PC-3 (cell line): ENCODE measurements around the gene TAB3.

Experiments
- EZH2 ChIP-seq: fragments of 300-600 bp; sonication (generic); IDR thresholded peaks from one replicate; pipeline ENCODE4 v1.6.1; 2017; ENCODE audit warnings: antibody characterized with exemption, mild to moderate bottlenecking, low read length; ENCODE audit not compliant: unreplicated experiment
- EZH2phosphoT487 ChIP-seq: fragments of 300-600 bp; sonication (generic); IDR thresholded peaks from 2 replicates; pipeline ENCODE4 v1.6.1; 2018; ENCODE audit warnings: mild to moderate bottlenecking, antibody characterized with exemption, low read length, borderline replicate concordance
- TF ChIP-seq, protein P1 (sequence below): fragments of 300-600 bp; sonication (generic); conservative IDR thresholded peaks from 2 replicates; pipeline ENCODE4 v1.5.1; 2017; ENCODE audit warnings: antibody characterized with exemption, low read depth, mild to moderate bottlenecking, low read length

DNA sequence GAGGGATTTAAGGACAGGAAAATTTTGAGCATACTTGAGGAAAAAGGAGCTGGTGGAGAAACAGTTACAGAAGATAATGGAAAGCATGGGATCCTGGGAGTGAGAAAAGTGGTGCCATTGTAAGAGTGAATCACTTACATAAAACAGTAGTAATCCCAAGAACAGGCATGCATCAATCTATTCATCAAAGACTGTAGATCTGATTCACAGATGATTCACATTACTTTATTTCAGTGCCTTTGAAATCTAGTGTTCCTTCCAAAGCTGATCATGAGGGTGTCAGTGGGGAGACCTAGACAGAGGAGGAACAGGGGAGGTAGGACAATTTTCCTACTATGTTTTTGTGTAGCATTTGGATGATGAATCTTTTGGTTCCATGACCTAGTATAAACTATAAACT is 102.7 kb downstream of the TAB3 start:
- TF ChIP-seq, protein P1, sequence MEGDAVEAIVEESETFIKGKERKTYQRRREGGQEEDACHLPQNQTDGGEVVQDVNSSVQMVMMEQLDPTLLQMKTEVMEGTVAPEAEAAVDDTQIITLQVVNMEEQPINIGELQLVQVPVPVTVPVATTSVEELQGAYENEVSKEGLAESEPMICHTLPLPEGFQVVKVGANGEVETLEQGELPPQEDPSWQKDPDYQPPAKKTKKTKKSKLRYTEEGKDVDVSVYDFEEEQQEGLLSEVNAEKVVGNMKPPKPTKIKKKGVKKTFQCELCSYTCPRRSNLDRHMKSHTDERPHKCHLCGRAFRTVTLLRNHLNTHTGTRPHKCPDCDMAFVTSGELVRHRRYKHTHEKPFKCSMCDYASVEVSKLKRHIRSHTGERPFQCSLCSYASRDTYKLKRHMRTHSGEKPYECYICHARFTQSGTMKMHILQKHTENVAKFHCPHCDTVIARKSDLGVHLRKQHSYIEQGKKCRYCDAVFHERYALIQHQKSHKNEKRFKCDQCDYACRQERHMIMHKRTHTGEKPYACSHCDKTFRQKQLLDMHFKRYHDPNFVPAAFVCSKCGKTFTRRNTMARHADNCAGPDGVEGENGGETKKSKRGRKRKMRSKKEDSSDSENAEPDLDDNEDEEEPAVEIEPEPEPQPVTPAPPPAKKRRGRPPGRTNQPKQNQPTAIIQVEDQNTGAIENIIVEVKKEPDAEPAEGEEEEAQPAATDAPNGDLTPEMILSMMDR, result no peak
- no peak for TF ChIP-seq EZH2
- TF ChIP-seq EZH2phosphoT487, result no peak
